RWPE2 (cell line): Measurements from ENCODE around the gene USP7.

Source experiments
- ATAC-seq: fragments of 200-7000 bp; cut with Tn5 transposase; 3 replicates; pipeline ENCODE4 v1.9.1; 2021; ENCODE audit warnings: low read depth
- DNase-seq: peaks from one replicate; pipeline ENCODE4 v3.0.0-alpha.2; 2020; ENCODE audit warnings: low spot score
- H3K27ac ChIP-seq: fragments of 450-650 bp; 2 replicates; pipeline ENCODE4 v1.5.1; 2017; ENCODE audit warnings: mild to moderate bottlenecking; ENCODE audit not compliant: poor library complexity, severe bottlenecking
- H3K27me3 ChIP-seq: fragments of 250-450 bp; sonication (Bioruptor Pico); 2 replicates; pipeline ENCODE4 v1.5.1; 2021; ENCODE audit warnings: mild to moderate bottlenecking, moderate library complexity; ENCODE audit not compliant: insufficient read depth, poor library complexity, severe bottlenecking
- H3K36me3 ChIP-seq: fragments of 250-450 bp; sonication (Bioruptor Pico); 2 replicates; pipeline ENCODE4 v1.5.1; 2020; ENCODE audit warnings: low read depth, mild to moderate bottlenecking, moderate library complexity
- H3K4me1 ChIP-seq: fragments of 250-450 bp; sonication (Bioruptor Pico); 2 replicates; pipeline ENCODE4 v1.5.1; 2021; ENCODE audit warnings: mild to moderate bottlenecking, moderate library complexity; ENCODE audit not compliant: insufficient read depth, poor library complexity, severe bottlenecking
- H3K4me3 ChIP-seq: fragments of 250-450 bp; sonication (Bioruptor Pico); 2 replicates; pipeline ENCODE4 v1.5.1; 2021; ENCODE audit warnings: mild to moderate bottlenecking, moderate library complexity; ENCODE audit not compliant: severe bottlenecking
- H3K9me3 ChIP-seq: fragments of 250-450 bp; sonication (Bioruptor Pico); 2 replicates; pipeline ENCODE4 v1.5.1; 2021; ENCODE audit warnings: mild to moderate bottlenecking, moderate library complexity; ENCODE audit not compliant: severe bottlenecking
- CTCF ChIP-seq: fragments of 450-650 bp; IDR thresholded peaks from one replicate; pipeline ENCODE4 v1.5.1; 2017; ENCODE audit warnings: mild to moderate bottlenecking, moderate library complexity; ENCODE audit not compliant: poor library complexity, severe bottlenecking

Gene USP7

DNA sequence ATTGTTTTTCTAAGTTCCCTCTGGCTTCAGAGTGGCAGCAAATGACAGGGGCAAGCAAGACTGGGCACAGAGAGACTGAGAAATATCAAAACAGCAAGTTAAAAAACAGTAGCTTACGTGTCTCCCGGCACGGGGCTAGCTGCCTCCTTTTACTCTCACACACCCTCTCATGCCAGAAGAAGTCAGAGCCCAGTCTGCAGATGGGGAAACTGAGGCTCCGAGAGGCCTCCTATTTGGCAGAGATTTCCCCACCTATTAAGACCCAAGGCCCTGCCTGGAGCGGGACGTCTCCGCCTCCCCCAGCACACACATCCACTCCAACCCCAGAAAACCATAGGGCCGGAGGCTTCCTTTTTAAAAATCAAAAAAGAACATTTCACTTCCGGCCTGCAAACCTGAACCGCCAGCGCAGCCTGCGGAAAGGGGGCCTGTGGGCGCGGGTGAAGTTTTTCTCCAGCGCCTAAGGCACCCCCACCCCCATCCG is 95.7 kb downstream of the USP7 start:
- Histone ChIP-seq H3K27me3 (no peaks in the 10 kb centered on the region), H3K9me3 (no peaks in the 10 kb centered on the region), H3K4me1 (peaks cover 24% of the 10 kb centered on the region), H3K4me3 (peak overlapping the region; percentile 94), H3K36me3 (peaks cover 23% of the 10 kb centered on the region), H3K27ac (peak overlapping the region; percentile 77)
- no peak for DNase-seq
- no peak for TF ChIP-seq CTCF
- no peak for ATAC-seq

DNA sequence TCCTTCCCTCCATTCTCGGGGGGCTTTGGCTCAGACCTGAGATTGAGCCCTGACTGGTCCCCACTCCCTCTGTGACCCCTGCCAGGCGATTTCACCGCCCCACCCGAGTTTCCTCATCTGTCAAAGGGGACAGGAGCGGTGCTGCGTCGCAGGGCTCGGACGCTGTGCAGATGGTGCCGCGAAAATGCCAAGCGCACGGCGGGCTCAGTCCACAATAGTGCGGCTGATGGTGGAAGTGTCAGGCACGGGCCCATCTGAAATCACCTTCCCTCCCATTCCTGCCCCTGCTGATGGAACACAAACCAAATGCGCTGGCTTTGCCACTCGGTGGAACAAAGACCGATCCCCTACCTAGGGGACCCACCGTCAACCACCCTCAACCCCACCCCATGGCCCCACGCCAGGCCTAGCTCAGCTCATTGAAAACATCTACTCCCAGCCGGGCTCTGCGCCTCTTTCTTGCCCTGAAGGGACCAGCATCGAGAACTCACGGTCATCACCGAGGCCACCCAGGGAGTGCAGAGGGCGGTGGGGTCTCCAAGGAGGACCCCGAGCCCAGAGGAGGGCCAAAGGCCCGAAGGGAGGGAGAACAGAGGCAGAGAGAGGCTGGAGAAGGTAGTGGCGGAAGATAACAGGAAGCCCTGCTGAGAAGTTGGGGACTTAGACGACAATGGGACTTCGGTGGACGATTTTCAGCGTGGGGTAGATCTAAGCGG is 96.3 kb downstream of the USP7 start:
- peaks cover 23% of the 10 kb centered on the region for H3K36me3 ChIP-seq
- no peaks in the 10 kb centered on the region for H3K27me3 ChIP-seq
- TF ChIP-seq CTCF = no peak
- peak overlapping the region; percentile 94 for H3K4me3 ChIP-seq
- DNase-seq (no peak), ATAC-seq (0 out of 3 replicates have a peak, but pooled peaks have one; percentile 6)
- peak overlapping the region; percentile 77 for H3K27ac ChIP-seq
- peaks cover 24% of the 10 kb centered on the region for H3K4me1 ChIP-seq
- no peaks in the 10 kb centered on the region for H3K9me3 ChIP-seq

DNA sequence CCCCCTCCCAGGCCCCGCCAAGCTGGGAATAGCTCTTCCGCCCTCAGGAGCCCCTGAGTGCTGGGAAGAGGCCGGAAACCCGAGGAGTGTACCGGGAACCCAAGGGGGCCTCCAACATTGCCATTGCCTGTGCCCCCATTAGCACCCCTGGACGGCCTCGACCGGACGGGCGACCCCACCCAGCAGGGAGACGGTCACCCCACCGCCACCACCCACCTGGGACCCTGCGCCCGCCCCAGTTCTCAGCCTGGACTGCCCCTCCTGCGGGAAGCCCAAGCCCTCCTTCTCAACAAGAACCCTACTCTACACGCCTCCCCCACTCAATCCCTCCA is 96.9 kb downstream of the USP7 start:
- no peaks in the 10 kb centered on the region for H3K27me3 ChIP-seq
- peak overlapping the region; percentile 94 for H3K4me3 ChIP-seq
- ATAC-seq (no peak), DNase-seq (no peak)
- H3K36me3 ChIP-seq = peaks cover 23% of the 10 kb centered on the region
- peak overlapping the region; percentile 77 for H3K27ac ChIP-seq
- peaks cover 24% of the 10 kb centered on the region for H3K4me1 ChIP-seq
- H3K9me3 ChIP-seq = no peaks in the 10 kb centered on the region
- no peak for TF ChIP-seq CTCF

DNA sequence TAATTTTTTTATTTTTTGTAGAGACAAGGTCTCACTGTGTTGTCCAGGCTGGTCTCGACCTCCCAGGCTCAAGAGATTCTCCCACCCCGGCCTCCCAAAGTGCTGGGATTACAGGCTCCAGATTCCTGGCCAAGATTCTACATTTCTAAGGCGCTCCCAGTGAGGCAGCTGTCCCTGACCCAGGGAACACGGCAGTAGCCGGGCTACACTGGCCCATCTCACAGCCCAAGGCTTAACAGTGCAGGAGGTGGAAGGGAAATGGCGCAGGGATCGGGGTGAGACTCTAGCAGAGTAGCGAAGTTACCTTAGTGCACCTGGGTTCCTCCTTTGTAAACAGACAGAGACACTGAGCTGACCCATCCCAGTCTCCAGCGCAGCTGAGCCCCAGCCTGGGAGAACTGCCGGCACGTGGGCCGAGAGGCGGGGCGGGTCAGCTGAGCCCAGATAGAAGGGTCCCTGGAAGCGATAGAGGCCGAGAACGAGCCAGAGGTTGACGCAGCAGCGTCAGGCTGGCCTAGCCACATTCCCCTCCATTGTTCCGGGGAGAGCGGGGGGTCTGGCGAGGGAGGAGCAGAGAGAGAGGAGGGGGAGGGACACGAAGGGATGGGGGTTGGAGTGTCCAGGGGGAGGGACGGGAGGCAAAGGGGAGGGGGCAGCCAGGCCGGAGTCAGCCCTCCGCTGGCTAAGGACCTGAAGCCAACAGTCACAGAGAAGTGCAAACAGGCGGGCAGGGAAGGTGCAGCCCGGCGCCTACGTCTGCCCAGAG is 97.4 kb downstream of the USP7 start:
- Histone ChIP-seq H3K4me3 (peak overlapping the region; percentile 94), H3K27me3 (no peaks in the 10 kb centered on the region), H3K27ac (peak overlapping the region; percentile 77), H3K9me3 (no peaks in the 10 kb centered on the region), H3K4me1 (peaks cover 23% of the 10 kb centered on the region), H3K36me3 (peaks cover 27% of the 10 kb centered on the region)
- DNase-seq (no peak), ATAC-seq (no peak)
- TF ChIP-seq CTCF = no peak
